GM18861 (cell line): Measurements from ENCODE around the gene ITPR1.
A peak's percentile ranks its signal among the peaks of the same experiment; 100 is the strongest.

Source experiments
- ATAC-seq: cut with Tn5 transposase; IDR thresholded peaks from one replicate; pipeline ENCODE4 v1.9.1; 2021; ENCODE audit not compliant: unreplicated experiment

The ITPR1 gene

DNA sequence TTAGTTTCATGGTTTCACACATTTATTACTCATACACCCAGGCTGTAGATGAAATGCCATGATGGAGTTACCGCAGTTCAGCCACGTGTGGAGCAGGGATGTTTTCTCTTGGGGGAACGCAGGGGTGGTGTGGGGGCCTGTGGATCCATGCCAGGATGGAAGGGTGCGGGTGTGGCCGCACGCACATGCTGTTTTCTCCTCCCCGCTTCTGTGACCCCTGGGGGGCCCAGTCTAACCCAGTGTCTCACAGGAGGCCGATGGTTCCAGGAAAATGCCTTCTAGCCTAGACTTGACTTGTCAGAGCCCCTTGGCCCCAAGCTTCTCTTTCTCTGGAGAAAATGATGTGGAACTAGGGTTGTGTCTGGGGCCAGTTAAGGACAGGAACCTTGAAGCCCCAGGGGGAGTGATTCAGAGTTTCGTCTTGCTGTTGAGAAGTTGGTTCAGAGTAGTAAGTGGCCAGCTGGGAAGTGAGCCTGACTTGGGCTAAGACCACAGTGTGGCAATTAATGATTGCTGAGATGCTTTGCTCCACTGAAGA lies 245.7 kb downstream of the ITPR1 start:
- ATAC-seq = peak; percentile 84

DNA sequence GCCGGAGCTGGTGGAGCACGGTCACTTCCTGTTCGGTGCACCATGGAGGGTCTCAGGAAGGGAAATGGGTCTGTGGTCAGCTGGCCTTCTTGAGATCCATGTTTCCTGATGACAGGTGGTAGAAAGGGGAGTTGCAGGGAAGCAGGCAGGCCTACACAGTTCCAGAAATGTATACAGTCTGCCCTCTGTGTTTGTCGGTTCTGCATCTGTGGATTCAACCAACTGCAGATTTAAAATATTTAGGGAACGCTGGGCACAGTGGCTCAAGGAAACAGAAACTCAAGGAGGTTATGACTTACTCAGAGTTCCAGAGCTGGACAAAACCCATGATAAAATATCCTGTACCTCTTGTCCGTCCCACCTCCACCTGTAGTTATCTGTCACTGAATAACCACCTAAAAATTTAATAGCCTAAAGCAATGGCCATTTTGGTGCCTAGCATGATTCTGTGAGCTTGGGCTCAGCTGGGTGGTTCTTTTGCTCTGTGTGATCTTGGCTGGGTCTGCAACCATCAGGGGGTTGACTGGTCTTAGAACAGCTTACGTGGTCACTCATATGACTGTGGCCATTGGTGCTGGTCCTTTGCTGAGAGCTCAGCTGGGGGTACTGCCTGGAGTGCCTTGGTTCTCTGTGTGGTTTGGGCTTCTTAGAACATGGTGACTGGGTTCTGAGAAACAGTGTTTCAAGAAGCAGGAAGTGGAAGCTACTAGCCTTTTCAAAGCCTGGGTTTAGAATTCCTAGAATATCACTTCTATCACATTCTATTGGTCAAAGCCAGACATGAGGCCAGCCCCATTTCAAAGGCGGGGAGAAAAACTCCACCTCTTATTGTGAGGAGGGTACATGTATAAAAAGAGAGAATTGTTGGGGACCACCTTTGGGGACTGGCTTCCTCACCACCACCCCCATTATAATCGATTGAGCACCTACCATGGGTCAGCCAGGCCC lies 246.4 kb downstream of the ITPR1 start:
- ATAC-seq = no peak

GRCh38 chr3:4740397-4741105 lies 247.4 kb downstream of the ITPR1 start:
- no peak for ATAC-seq

GRCh38 chr3:4741106-4741403 lies 247.9 kb downstream of the ITPR1 start:
- ATAC-seq = no peak

DNA sequence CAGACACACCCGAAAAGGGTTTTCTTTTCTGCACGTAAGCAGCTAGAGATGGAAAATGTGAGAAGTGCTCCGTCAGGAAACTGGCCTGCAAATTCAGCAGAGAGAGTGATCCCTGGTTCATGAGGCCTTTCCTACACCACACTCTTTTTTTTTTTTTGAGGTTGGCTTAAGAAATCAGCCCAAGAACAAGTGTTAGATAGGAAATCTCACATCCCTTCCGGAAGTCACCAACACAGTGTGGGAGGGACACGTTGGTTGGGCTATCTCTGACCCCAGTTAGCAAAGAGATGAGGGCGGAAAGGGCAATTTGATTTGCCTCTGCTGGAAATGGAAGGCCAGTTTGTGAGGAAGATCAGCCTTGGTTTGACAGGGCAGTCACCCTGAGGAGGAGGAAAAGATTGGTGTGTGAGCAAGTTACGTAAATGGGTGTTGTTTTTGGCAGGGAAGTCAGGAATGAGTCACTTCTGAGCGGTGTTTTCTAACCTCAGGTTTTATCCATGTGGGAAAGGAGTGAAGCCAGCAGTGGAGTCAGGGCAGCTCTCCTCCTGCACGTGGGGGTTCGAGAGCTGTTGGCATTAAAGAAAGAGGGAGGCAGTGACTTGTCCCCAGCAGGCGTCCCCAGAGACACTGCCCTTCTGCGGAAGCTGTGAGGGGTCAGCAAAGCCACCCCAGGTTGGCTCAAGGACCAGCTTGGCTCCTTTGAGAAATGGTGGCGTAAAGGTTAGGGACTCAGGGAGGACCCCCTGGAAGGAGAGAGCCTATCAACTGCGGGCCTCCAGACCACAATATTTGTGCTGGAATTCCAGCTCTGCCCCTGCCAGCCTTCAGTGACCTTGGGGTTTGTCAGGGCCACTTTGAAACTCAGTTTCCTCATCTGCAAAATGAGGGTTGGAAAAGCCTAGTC lies 248.5 kb downstream of the ITPR1 start:
- no peak for ATAC-seq

- ATAC-seq = no peak
Observed at GRCh38 chr3:4742359-4742758, 249.2 kb downstream of the ITPR1 start.

GRCh38 chr3:4743371-4743770 lies 250.2 kb downstream of the ITPR1 start:
- no peak for ATAC-seq

DNA sequence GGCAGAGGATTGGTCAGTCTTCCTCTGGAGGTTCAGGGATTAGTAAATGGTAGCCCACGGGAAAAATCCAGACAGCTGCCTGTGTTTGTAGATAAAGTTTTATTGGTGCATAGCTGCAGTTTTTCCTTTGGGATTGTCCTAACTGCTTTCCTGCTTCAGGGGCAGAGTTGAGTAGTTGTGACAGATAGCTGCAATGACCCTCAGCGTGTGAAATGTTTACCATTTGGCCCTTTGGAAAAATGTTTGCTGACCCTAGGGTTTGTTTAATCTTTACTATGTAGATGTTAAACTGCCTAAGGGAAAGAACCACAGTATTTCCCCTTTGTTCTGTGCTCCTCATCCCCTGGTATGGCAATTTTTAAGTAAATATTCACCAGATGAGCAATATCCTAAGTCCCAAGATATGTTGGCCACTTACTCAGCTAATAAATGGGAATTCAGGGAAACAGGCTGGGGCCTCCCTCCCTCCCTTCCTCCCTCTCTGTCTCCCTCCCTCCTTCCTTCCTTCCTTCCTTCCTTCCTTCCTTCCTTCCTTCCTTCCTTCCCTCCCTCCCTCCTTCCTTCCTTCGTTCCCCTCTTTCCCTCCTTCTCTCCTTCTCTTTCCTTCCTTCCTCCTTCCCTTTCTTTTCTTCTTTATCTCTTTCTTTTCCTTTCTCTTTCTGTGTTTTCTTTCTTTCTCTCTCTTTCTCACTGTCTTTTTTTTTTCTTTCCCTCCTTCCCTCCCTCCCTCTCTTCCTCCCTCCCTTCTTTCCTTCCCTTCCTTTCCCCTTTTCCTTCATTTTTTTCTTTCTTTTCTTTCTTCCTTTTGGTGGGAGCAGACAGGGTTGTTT lies 251.5 kb downstream of the ITPR1 start:
- no peak for ATAC-seq

DNA sequence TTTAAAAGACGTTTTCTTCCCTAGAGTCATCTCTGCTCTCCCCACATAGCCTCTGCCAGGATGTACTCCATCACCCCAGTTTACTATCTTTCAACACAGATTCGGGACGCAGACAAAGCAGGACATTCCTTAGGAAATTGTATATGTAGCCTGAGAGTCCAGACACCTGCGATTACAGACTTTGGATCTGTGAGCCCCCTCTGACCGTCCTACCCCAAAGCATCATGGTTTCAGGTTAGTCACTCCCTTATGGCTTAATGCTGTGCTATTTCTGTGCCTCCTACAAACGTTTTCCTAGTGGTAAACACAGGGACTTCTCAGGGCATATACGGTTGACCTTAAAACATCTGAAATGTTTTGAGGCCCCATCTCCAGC lies 252.1 kb downstream of the ITPR1 start:
- no peak for ATAC-seq

GRCh38 chr3:4746241-4746958 lies 253.3 kb downstream of the ITPR1 start:
- ATAC-seq = no peak

- ATAC-seq = no peak
Observed at GRCh38 chr3:4748127-4748526, 255.0 kb downstream of the ITPR1 start.

DNA sequence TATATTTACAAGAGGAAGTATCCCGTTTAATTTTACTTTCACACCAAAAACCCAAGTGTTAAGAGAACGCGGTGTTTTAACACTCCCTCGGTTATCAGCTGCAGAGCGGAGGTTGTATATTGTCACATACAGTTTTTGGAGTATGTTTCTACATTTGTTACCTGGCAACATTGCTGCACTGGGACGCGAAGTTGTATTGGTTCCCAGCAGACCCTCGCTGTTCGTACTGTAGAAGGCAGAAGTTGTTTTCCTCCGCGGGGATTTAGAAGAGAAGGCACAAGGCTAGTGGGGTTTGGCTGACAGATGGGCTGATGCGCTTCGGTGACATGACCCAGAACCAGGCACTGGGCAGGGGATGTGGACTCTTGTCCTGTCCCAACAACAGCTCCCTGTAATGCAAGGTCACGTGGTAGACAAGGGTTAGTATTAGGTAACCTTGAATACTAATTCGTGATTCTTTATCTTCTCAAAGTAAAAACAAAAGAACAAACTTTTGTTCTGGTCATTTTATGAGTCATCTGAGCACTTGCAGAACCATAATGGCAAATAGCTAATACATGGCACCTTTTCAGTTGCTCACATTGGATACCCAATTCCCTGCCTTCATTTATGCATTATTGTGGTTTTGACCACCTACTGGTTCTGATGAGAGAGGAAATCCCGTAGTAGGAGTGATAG lies 255.7 kb downstream of the ITPR1 start:
- ATAC-seq = peak; percentile 31

- ATAC-seq = peak; percentile 1
Observed at GRCh38 chr3:4749567-4750002, 256.4 kb downstream of the ITPR1 start.

DNA sequence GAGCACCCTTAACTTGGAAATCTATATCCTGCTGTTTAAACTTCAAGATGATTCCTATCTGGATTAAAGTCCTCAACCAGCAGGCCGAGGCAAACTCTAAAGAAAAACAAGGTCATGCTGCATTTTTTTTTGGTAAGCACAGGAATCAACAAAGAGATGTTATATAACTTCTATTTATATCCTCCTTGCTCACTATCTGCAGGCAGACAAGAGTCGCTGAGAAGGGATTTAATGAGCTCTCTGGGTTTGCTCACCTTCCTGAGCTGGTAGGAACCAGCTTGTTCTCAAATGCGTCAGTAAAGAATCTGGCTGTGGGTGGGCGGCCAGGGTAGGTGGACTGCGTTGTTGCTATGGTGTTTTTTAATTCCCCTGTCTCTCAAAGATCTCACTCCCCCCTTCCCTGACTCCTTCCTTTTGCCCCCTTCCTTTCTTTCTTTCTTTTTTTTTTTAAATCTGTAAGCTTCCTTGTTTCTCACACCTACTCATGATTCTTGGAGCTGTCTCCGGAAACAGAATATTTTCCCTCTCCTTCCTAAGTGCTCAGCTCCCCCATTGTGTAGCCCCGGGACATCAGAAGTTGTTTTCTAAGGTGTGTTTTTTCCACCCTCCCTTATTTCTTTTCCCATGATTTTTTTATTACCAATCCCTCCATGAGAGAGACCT lies 257.3 kb downstream of the ITPR1 start:
- no peak for ATAC-seq

DNA sequence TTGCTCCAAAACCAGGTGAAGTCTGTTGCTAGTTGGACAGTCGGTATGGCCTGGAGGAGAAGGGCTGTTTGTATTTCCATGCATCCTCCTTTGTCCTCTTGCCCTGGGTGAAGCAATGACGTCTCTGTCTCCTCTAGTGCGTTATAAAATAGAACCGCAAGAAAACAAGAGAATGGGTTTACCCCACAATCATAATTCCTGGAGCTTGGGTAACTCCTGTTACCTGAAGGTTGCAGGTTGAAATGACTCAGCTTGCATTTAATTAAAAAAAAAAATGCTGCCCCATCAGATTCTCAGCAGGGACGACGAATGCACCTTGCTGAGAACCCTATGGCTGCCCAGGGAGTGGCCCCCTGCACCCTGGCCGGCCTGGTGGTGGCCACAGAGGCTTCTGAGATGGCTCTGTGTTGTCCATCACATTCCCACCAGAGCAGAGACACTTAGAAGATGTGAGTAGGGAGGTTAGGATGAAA lies 257.9 kb downstream of the ITPR1 start:
- no peak for ATAC-seq

GRCh38 chr3:4751502-4752101 lies 258.5 kb downstream of the ITPR1 start:
- ATAC-seq = no peak

DNA sequence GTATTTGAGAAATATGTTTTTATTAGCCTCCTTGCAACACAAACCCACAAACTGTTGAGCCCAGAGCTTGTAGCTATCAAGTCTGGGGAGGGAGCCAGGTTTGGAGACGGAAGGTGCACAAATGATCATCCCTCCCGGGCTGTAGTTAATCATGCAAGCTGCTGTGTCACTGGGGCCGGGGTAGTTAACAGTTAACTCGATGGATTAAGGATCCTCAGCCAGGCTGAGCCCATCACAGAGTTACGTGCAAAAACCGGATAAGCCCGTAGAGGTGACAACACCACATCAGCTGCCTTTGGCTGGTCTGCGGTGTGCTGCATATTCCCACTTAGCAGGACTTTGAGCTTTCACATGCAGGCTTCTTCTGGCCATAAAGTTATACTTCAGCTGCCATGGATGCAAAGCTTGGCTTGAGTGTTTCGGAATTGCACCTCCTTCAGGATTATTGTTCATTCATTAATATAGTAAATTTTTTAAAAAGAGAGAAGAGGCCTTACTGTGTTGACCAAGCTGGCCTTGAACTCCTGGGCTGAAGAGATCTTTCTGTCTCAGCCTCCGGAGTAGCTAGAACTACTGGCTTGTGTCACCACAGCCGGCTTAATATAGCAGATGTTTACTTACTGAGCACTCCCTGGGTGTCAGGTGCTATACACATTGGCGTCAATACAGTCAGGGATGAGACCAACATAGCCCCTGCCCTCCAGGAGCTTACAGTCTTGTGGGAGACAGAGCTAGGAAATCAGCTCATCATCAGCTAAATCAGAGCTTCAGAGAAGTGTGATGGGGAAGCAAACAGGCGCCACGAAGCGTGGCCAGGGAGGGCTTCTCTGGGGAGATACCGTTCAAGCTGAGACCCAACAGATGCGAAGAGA lies 259.3 kb downstream of the ITPR1 start:
- ATAC-seq = peak; percentile 32
